IMR-90 (cell line): Measurements from ENCODE around the gene DOCK10. TPM values are rescaled to one million over a fixed set of nuclear protein-coding genes. Genes with fewer than 3 reads are reported as not detected.

Source experiments
- ATAC-seq: fragments of 200-7000 bp; cut with Tn5 transposase; 2 replicates; pipeline ENCODE4 v1.9.1; 2020; ENCODE audit warnings: low read depth, mild to moderate bottlenecking, moderate library complexity
- BruUV-seq: library from RNA; stranded (reverse); fragments of 400-500 nt; replicated peaks from 2 replicates; lab custom pipeline; 2021; lab: Mats Ljungman, UMichigan
- CTCF ChIA-PET: fragments of 300-600 bp; formaldehyde crosslinking; extraction: SDS; loops from one replicate; lab custom pipeline; 2021; ENCODE audit warnings: antibody characterized with exemption; lab: Yijun Ruan, JAX
- POLR2A ChIA-PET: fragments of 300-600 bp; sonication (Branson Sonifier 250); formaldehyde crosslinking; loops from one replicate; lab custom pipeline; 2022; ENCODE audit warnings: antibody characterized with exemption; ENCODE audit not compliant: unreplicated experiment; lab: Charles Lee
- DNase-seq: peaks from one replicate; pipeline ENCODE4 v3.0.0; 2013
- H2AFZ ChIP-seq: replicated peaks from 2 replicates; pipeline ENCODE3; 2013; ENCODE audit warnings: low read length, mild to moderate bottlenecking; ENCODE audit not compliant: poor library complexity
- H2AK5ac ChIP-seq: 2 replicates; pipeline ENCODE4 v1.6.1; 2013; ENCODE audit warnings: low read depth, low read length, inconsistent platforms
- H2AK9ac ChIP-seq: replicated peaks from 2 replicates; pipeline ENCODE3; 2013; ENCODE audit warnings: mild to moderate bottlenecking, low read depth, low read length, moderate library complexity; ENCODE audit not compliant: poor library complexity
- H2BK120ac ChIP-seq: 2 replicates; pipeline ENCODE4 v1.6.1; 2013; ENCODE audit warnings: low read depth, low read length, inconsistent platforms
- H2BK15ac ChIP-seq: 3 replicates; pipeline ENCODE4 v1.6.1; 2013; ENCODE audit warnings: low read depth, low read length, inconsistent platforms
- H2BK20ac ChIP-seq: 2 replicates; pipeline ENCODE4 v1.6.1; 2013; ENCODE audit warnings: low read depth, mild to moderate bottlenecking, inconsistent platforms, low read length, moderate library complexity
- H2BK5ac ChIP-seq: 2 replicates; pipeline ENCODE4 v1.6.1; 2013; ENCODE audit warnings: mild to moderate bottlenecking, low read depth, low read length, inconsistent platforms; ENCODE audit not compliant: poor library complexity, severe bottlenecking
- H3K14ac ChIP-seq: replicated peaks from 2 replicates; pipeline ENCODE4 v1.6.1; 2013; ENCODE audit warnings: low read depth, low read length, inconsistent platforms
- H3K18ac ChIP-seq: 2 replicates; pipeline ENCODE4 v1.6.1; 2013; ENCODE audit warnings: low read depth, low read length, control low read depth
- H3K23ac ChIP-seq: 2 replicates; pipeline ENCODE4 v1.6.1; 2013; ENCODE audit warnings: low read depth, low read length, inconsistent platforms
- H3K27ac ChIP-seq: 2 replicates; pipeline ENCODE4 v1.5.1; 2013; ENCODE audit warnings: mild to moderate bottlenecking, control low read depth, low read length; ENCODE audit not compliant: insufficient read depth
- H3K27me3 ChIP-seq: 2 replicates; pipeline ENCODE4 v1.6.1; 2013; ENCODE audit warnings: low read length; ENCODE audit not compliant: control insufficient read depth, insufficient read depth
- H3K36me3 ChIP-seq: 2 replicates; pipeline ENCODE4 v1.6.1; 2013; ENCODE audit warnings: low read length, mixed read lengths; ENCODE audit not compliant: control insufficient read depth, insufficient read depth
- H3K4ac ChIP-seq: 2 replicates; pipeline ENCODE4 v1.6.1; 2013; ENCODE audit warnings: low read depth, low read length, inconsistent platforms
- H3K4me1 ChIP-seq: 2 replicates; pipeline ENCODE4 v1.6.1; 2013; ENCODE audit warnings: low read length, mixed read lengths; ENCODE audit not compliant: control insufficient read depth, insufficient read depth
- H3K4me2 ChIP-seq: 2 replicates; pipeline ENCODE4 v1.6.1; 2013; ENCODE audit warnings: low read depth, mild to moderate bottlenecking, control low read depth, low read length, moderate library complexity
- H3K4me3 ChIP-seq: 2 replicates; pipeline ENCODE4 v1.5.1; 2013; ENCODE audit warnings: low read depth, mild to moderate bottlenecking, control low read depth, low read length, moderate library complexity; ENCODE audit not compliant: insufficient read depth
- H3K56ac ChIP-seq: 2 replicates; pipeline ENCODE4 v1.6.1; 2013; ENCODE audit warnings: low read length, inconsistent platforms; ENCODE audit not compliant: insufficient read depth; ENCODE audit errors: extremely low read depth
- H3K79me1 ChIP-seq, 2 experiments: 2 replicates each; pipeline ENCODE4 v1.6.1; 2013; ENCODE audit warnings: low read length in 2 of 2, inconsistent platforms in 1 of 2, low read depth in 1 of 2
- H3K9ac ChIP-seq: 2 replicates; pipeline ENCODE4 v1.6.1; 2013; ENCODE audit warnings: low read depth, low read length, control low read depth
- H3K9me1 ChIP-seq: 2 replicates; pipeline ENCODE4 v1.6.1; 2013; ENCODE audit warnings: low read length, inconsistent platforms; ENCODE audit not compliant: insufficient read depth
- H3K9me3 ChIP-seq: 2 replicates; pipeline ENCODE4 v1.6.1; 2013; ENCODE audit warnings: low read length; ENCODE audit not compliant: control insufficient read depth, insufficient read depth
- H4K20me1 ChIP-seq: 2 replicates; pipeline ENCODE4 v1.6.1; 2013; ENCODE audit warnings: low read length, inconsistent platforms; ENCODE audit not compliant: insufficient read depth
- H4K5ac ChIP-seq: 2 replicates; pipeline ENCODE4 v1.6.1; 2013; ENCODE audit warnings: mild to moderate bottlenecking, low read depth, low read length, control low read depth
- H4K8ac ChIP-seq, 2 experiments: 2 replicates each; pipeline ENCODE4 v1.6.1; 2013; ENCODE audit warnings: low read depth in 2 of 2, low read length in 2 of 2, control low read depth in 1 of 2, inconsistent platforms in 1 of 2
- H4K91ac ChIP-seq: 2 replicates; pipeline ENCODE4 v1.6.1; 2013; ENCODE audit warnings: low read depth, low read length, inconsistent platforms; ENCODE audit not compliant: insufficient read depth
- BHLHE40 ChIP-seq: fragments of 150-350 bp; IDR thresholded peaks from 2 replicates; pipeline ENCODE4 v1.6.1; 2016; ENCODE audit warnings: mild to moderate bottlenecking, low read depth, low read length
- CEBPB ChIP-seq: IDR thresholded peaks from 2 replicates; pipeline ENCODE4 v1.6.1; 2012; ENCODE audit warnings: low read depth, low read length, improper control_type of control experiment
- CHD1 ChIP-seq: IDR thresholded peaks from 2 replicates; pipeline ENCODE4 v1.6.1; 2012; ENCODE audit warnings: low read depth, low read length, improper control_type of control experiment
- CTCF ChIP-seq: conservative IDR thresholded peaks from 2 replicates; pipeline ENCODE4 v1.5.1; 2012; ENCODE audit warnings: mild to moderate bottlenecking, low read depth, low read length, improper control_type of control experiment
- FOS ChIP-seq: fragments of 150-350 bp; IDR thresholded peaks from 2 replicates; pipeline ENCODE4 v1.6.1; 2016; ENCODE audit warnings: low read depth, low read length
- MAFK ChIP-seq: IDR thresholded peaks from 2 replicates; pipeline ENCODE4 v1.6.1; 2012; ENCODE audit warnings: low read depth, low read length, improper control_type of control experiment
- NFE2L2 ChIP-seq: fragments of 150-350 bp; IDR thresholded peaks from 2 replicates; pipeline ENCODE4 v1.6.1; 2016; ENCODE audit warnings: low read depth, mild to moderate bottlenecking, low read length
- POLR2A ChIP-seq: IDR thresholded peaks from 2 replicates; pipeline ENCODE4 v1.6.1; 2012; ENCODE audit warnings: mild to moderate bottlenecking, low read depth, low read length
- RCOR1 ChIP-seq: IDR thresholded peaks from 2 replicates; pipeline ENCODE4 v1.6.1; 2012; ENCODE audit warnings: mild to moderate bottlenecking, low read length, improper control_type of control experiment; ENCODE audit not compliant: insufficient replicate concordance
- RFX5 ChIP-seq: IDR thresholded peaks from 2 replicates; pipeline ENCODE4 v1.8.0; 2012; ENCODE audit warnings: low read depth, mild to moderate bottlenecking, low read length, moderate library complexity
- SMC3 ChIP-seq: fragments of 150-350 bp; IDR thresholded peaks from 2 replicates; pipeline ENCODE4 v1.6.1; 2016; ENCODE audit warnings: low read depth, mild to moderate bottlenecking, antibody characterized with exemption, low read length, moderate library complexity
- WGBS, 2 experiments: methylation state at CpG; one replicate each; pipeline versions ENCODE4 v1.1.5 to v1.1.7; 2013; ENCODE audit warnings: missing lambda C conversion rate in 2 of 2; ENCODE audit not compliant: insufficient read length in 1 of 2; ENCODE audit errors: extremely low coverage in 2 of 2; 5-methylcytosine and 5-hydroxymethylcytosine counted together
- dilution Hi-C: fragments of 300-500 bp; cut with HindIII; formaldehyde crosslinking; loops from one replicate; pipeline ENCODE4 v1.14.3; 2018; ENCODE audit warnings: low sequenced_read_pairs; ENCODE audit not compliant: unreplicated experiment
- in situ Hi-C: fragments of 300-500 bp; cut with MboI; formaldehyde crosslinking; loops from 3 replicates; pipeline ENCODE4 v1.14.3; 2019; ENCODE audit warnings: low sequenced_read_pairs, inconsistent platforms, mixed read lengths
- intact Hi-C: fragments of 100-400 bp; cut with micrococcal nuclease; formaldehyde crosslinking; loops from 2 replicates; pipeline ENCODE4 v1.10.0; 2022
- polyA plus RNA-seq, 3 experiments: library from polyadenylated mRNA; depleted of rRNA; stranded (reverse); fragments of >200 nt; gene quantifications; 2 replicates each; pipeline ENCODE4 v1.2.3, GENCODE V29; 2012; ENCODE audit warnings: low replicate concordance in 1 of 3
- total RNA-seq: library from RNA; depleted of rRNA; stranded (reverse); fragments of >200 nt; gene quantifications from 2 replicates; pipeline ENCODE4 v1.2.3, GENCODE V29; 2012
- TF ChIP-seq, protein P1 (sequence below): fragments of 150-350 bp; IDR thresholded peaks from 2 replicates; pipeline ENCODE4 v1.6.1; 2016; ENCODE audit warnings: low read depth, mild to moderate bottlenecking, low read length, moderate library complexity, borderline replicate concordance
- TF ChIP-seq, protein P2 (sequence below): fragments of 150-350 bp; IDR thresholded peaks from 2 replicates; pipeline ENCODE4 v1.6.1; 2017; ENCODE audit warnings: mild to moderate bottlenecking, antibody characterized with exemption, low read length, low read depth

Gene DOCK10
- total and polyA plus RNA-seq, 2 of the 4 experiments (the other 2 are of a cell fraction), result 58.6 to 75.3 TPM

- H2AK9ac ChIP-seq, result no peak overlapping the region
- no peak overlapping the region for H2BK20ac ChIP-seq
- H4K8ac ChIP-seq, result no peak overlapping the region
- no peak overlapping the region for H3K14ac ChIP-seq
- no peak overlapping the region for H2AFZ ChIP-seq
- H3K4me2 ChIP-seq, result no peak overlapping the region
- H3K27ac ChIP-seq, result no peak overlapping the region
- H2BK5ac ChIP-seq, result no peak overlapping the region
- no peak overlapping the region for H3K4me3 ChIP-seq
- no peak for ATAC-seq
- H3K4ac ChIP-seq, result no peak overlapping the region
- H4K5ac ChIP-seq, result no peak overlapping the region
- no peak overlapping the region for H4K91ac ChIP-seq
- peaks cover 4% of the 10 kb centered on the region; the same call in 1 of the 2 replicates for H3K4me1 ChIP-seq
- in situ Hi-C loops (no loop called here), dilution Hi-C loops (no loop called here), intact Hi-C loops (no loop called here)
- peaks cover 19 to 43% of the 10 kb centered on the region in 2 experiments; a peak in 3 of 4 replicates for H3K79me1 ChIP-seq
- 0 out of 2 replicates have a peak, but pooled peaks cover 3% of the 10 kb centered on the region for H3K9me1 ChIP-seq
- H2BK120ac ChIP-seq, result no peak overlapping the region
- ChIA-PET POLR2A (no interaction called here), CTCF (interaction anchor here (1.0 kb wide), 1 partner anchor 12 kb away, joined by 3 read pairs; no protein-coding TSS in a partner anchor)
- TF ChIP-seq RFX5 (no peak), POLR2A (no peak), MAFK (no peak), RCOR1 (no peak), SMC3 (no peak), CTCF (no peak), CEBPB (no peak), NFE2L2 (no peak), CHD1 (no peak), BHLHE40 (no peak), FOS (no peak)
- TF ChIP-seq, protein P1, sequence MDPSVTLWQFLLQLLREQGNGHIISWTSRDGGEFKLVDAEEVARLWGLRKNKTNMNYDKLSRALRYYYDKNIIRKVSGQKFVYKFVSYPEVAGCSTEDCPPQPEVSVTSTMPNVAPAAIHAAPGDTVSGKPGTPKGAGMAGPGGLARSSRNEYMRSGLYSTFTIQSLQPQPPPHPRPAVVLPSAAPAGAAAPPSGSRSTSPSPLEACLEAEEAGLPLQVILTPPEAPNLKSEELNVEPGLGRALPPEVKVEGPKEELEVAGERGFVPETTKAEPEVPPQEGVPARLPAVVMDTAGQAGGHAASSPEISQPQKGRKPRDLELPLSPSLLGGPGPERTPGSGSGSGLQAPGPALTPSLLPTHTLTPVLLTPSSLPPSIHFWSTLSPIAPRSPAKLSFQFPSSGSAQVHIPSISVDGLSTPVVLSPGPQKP, result no peak
- TF ChIP-seq, protein P2, sequence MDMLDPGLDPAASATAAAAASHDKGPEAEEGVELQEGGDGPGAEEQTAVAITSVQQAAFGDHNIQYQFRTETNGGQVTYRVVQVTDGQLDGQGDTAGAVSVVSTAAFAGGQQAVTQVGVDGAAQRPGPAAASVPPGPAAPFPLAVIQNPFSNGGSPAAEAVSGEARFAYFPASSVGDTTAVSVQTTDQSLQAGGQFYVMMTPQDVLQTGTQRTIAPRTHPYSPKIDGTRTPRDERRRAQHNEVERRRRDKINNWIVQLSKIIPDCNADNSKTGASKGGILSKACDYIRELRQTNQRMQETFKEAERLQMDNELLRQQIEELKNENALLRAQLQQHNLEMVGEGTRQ, result no peak
- no peak overlapping the region for H3K18ac ChIP-seq
- H2BK15ac ChIP-seq, result no peak overlapping the region
- no peak overlapping the region for H3K23ac ChIP-seq
- H3K9ac ChIP-seq, result no peak overlapping the region
- H3K36me3 ChIP-seq, result no peaks in the 10 kb centered on the region; the same call in 1 of the 2 replicates
- H4K20me1 ChIP-seq, result no peaks in the 10 kb centered on the region
- DNase-seq, result no peak
- no peak overlapping the region for H3K56ac ChIP-seq
- no TSS peak for BruUV-seq
- no CpG with 5 or more reads among the region's 1 CpG for WGBS, 2 experiments
- H2AK5ac ChIP-seq, result no peak overlapping the region
- no peaks in the 10 kb centered on the region for H3K9me3 ChIP-seq
- no peaks in the 10 kb centered on the region for H3K27me3 ChIP-seq
Measured at GRCh38 chr2:224994242-224994823, 47.9 kb downstream of the DOCK10 start.
